ENCODE measurements around the gene ZNF469.

ZNF469 gene

DNA sequence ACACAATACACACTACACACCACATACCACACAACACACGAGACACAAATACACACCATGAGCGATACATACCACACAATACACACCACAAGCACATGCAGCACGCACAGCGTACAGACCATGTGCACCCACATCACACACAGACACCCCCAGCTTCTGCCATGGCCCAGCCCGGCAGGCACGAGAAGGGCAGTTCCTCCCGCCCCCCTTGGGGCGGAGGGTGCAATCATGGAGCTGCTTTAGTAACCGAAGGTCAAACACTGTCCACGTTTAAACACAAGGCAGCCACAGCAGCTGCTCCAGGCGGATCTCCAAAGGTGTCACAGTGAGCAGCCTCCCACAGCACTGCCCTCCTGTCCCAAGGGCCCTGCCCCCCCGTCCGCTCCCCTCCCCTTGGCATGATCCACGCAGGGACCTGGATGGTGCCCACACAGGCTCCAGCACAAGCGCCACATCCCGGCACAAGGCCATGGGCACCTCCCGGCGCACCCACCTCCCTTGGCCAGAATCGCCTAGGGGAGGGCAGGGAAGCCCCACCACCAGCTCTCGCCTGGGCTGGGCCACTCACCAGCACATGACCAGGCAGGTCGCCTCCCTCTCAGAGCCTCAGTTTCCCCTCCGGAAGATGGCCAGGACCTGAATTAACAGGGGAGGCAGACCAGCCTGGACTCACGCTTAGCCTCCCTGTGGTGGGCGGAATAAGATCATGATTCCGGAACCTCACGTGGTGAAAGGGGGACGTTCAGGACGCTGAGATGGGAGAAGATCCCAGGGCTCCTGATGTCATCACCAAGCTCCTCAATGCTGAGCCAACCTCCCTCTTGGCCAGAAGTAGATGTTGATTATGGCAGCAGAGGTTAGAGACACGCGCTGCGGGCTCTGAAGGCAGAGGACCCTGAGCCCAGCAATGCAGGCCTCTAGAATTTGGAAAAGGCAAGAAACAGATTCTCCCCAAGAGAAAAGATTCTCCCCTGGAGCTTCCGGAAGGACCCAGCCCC lies 32.6 kb upstream of the ZNF469 start:
- Histone ChIP-seq H3K9ac (ENCODE audit: low read length) (no peak overlapping the region), H3K36me3 (ENCODE audit: control insufficient read depth, low read depth, low read length) (no peaks in the 10 kb centered on the region), H3K27me3 (ENCODE audit: control insufficient read depth, insufficient read depth, low read length) (no peaks in the 10 kb centered on the region), H3K4me1 (ENCODE audit: control insufficient read depth, low read depth, low read length) (no peaks in the 10 kb centered on the region), H3K27ac (ENCODE audit: low read length) (no peak overlapping the region), H3K4me3 (ENCODE audit: low read length) (no peak overlapping the region), H3K9me3 (ENCODE audit: control insufficient read depth, low read depth, low read length) (no peaks in the 10 kb centered on the region)

DNA sequence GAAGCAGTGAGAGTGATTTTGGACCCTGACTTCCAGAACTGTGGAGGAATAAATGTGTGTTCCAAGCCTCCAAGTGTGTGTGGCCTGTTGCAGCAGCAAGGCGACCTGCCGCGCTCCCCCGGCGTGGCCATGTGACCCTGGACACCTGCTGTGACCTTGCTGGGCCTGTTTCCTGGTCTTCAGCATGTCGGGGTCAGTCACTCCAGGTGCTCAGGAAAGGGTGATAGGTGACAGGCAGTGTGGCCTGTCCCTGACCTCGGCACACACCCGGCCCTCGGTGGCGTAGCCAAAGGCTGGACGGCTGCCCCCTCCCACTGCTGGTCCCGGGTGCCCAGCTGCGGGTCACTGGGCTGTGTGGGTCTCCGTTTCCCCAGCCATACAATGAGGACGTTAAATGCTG lies 31.8 kb upstream of the ZNF469 start:
- H3K9me3 ChIP-seq (ENCODE audit: control insufficient read depth, low read depth, low read length): no peaks in the 10 kb centered on the region
- no peaks in the 10 kb centered on the region for H3K36me3 ChIP-seq (ENCODE audit: control insufficient read depth, low read depth, low read length)
- H3K27me3 ChIP-seq (ENCODE audit: control insufficient read depth, insufficient read depth, low read length): no peaks in the 10 kb centered on the region
- no peak overlapping the region for H3K4me3 ChIP-seq (ENCODE audit: low read length)
- no peaks in the 10 kb centered on the region for H3K4me1 ChIP-seq (ENCODE audit: control insufficient read depth, low read depth, low read length)
- H3K9ac ChIP-seq (ENCODE audit: low read length): no peak overlapping the region
- no peak overlapping the region for H3K27ac ChIP-seq (ENCODE audit: low read length)

DNA sequence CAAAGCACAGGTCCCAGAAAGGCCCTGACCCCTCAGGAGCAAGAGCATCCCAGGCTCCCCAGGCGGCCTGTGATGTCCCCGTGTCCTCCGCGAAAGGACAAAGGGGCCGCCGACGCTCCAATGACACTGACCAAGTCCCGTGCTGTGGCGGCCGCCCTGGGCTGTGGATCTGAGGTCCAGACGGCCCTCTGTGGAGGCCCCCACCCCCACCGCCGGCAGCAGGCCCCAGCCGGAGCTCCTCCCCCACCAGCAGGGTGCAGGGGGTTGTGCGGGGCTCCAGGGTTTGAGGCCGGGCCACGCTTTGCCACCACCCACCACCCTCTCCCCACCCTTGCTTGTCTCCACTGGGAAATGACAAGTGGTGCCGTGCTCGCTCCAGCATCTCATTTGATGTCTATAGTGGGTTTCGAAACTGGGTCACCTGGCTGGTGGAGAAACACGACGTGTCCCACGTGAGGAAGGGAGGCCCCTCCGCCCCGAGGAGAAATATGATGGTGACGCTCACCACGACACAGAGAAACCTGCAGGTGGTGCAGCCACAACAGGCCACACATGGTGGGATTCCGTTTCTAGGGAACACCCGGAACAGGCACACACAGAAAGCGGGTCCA lies 31.2 kb upstream of the ZNF469 start:
- Histone ChIP-seq H3K4me1 (ENCODE audit: control insufficient read depth, low read depth, low read length) (no peaks in the 10 kb centered on the region), H3K27me3 (ENCODE audit: control insufficient read depth, insufficient read depth, low read length) (no peaks in the 10 kb centered on the region), H3K27ac (ENCODE audit: low read length) (no peak overlapping the region), H3K4me3 (ENCODE audit: low read length) (no peak overlapping the region), H3K36me3 (ENCODE audit: control insufficient read depth, low read depth, low read length) (no peaks in the 10 kb centered on the region), H3K9me3 (ENCODE audit: control insufficient read depth, low read depth, low read length) (no peaks in the 10 kb centered on the region), H3K9ac (ENCODE audit: low read length) (no peak overlapping the region)

DNA sequence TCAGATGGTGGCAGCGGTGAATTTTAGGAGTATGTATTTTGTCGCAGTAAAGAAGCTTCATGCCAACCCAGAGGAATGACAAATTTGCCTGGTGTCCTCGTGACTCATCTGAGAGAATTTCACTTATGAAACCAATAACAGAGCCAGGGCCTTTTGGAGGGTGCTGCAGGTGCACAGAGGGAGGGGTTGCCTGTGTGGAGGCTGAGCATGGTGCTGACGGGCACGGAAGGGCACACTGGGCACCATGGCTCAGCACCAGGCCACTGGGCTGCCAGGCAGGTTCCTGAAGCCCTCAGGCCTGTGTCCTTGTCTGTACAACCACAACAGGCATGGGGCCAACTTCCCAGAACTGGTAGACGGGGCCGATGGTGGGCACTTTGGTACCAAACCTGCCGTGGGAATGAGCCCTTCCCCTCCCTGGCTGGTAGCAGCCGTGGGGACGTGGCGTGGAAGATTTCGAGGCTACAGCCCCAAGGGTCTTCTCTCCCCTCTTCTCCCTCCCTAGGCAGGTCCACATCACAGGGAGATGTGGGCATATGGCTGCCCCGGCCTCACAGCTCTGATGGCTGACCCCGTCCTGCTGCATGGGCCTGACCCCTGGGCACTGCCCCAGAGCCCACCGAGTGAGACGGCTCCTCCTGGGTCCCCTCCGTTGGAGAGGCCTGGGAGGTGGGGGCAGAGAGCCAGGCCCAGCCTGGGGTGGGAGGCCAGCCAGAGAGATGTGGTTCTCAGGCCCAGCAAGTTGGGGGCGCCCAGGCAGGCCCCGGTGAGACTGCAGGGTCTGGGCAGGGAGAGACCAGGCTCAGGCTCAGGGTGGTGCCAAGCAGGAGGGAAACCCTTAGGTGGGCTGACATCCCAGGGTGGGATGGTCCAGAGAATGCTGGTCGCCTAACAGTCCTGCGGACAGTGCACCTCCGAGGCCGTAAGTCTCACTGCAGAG lies 30.2 kb upstream of the ZNF469 start:
- Histone ChIP-seq H3K9ac (ENCODE audit: low read length) (no peak overlapping the region), H3K27ac (ENCODE audit: low read length) (no peak overlapping the region), H3K9me3 (ENCODE audit: control insufficient read depth, low read depth, low read length) (no peaks in the 10 kb centered on the region), H3K4me3 (ENCODE audit: low read length) (no peak overlapping the region), H3K27me3 (ENCODE audit: control insufficient read depth, insufficient read depth, low read length) (no peaks in the 10 kb centered on the region), H3K36me3 (ENCODE audit: control insufficient read depth, low read depth, low read length) (no peaks in the 10 kb centered on the region), H3K4me1 (ENCODE audit: control insufficient read depth, low read depth, low read length) (no peaks in the 10 kb centered on the region)

DNA sequence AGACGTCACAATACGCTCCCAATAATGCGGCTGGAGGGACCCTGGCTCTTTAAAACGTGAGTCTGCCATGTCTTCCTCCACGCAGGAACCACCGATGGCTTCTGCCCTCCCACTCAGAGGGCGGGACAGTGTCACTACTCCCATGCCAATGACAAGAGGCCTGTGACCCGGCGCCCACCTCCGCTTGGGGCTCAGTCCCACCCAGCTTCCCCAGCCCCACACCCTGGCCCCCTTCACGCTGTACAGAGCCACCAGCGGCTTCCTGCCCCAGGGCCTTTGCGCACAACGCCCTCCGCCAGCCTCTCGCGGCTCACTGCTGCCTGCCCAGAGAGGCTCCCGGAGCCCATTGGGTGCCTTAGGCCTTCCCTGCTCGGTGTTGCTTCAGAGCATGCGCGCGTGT lies 29.5 kb upstream of the ZNF469 start:
- Histone ChIP-seq H3K27ac (ENCODE audit: low read length) (no peak overlapping the region), H3K9ac (ENCODE audit: low read length) (no peak overlapping the region), H3K4me1 (ENCODE audit: control insufficient read depth, low read depth, low read length) (no peaks in the 10 kb centered on the region), H3K27me3 (ENCODE audit: control insufficient read depth, insufficient read depth, low read length) (no peaks in the 10 kb centered on the region), H3K4me3 (ENCODE audit: low read length) (no peak overlapping the region), H3K36me3 (ENCODE audit: control insufficient read depth, low read depth, low read length) (no peaks in the 10 kb centered on the region), H3K9me3 (ENCODE audit: control insufficient read depth, low read depth, low read length) (no peaks in the 10 kb centered on the region)

- no peaks in the 10 kb centered on the region for H3K4me1 ChIP-seq (ENCODE audit: control insufficient read depth, low read depth, low read length)
- no peak overlapping the region for H3K27ac ChIP-seq (ENCODE audit: low read length)
- H3K4me3 ChIP-seq (ENCODE audit: low read length): no peak overlapping the region
- H3K27me3 ChIP-seq (ENCODE audit: control insufficient read depth, insufficient read depth, low read length): no peaks in the 10 kb centered on the region
- no peaks in the 10 kb centered on the region for H3K36me3 ChIP-seq (ENCODE audit: control insufficient read depth, low read depth, low read length)
- no peak overlapping the region for H3K9ac ChIP-seq (ENCODE audit: low read length)
- no peaks in the 10 kb centered on the region for H3K9me3 ChIP-seq (ENCODE audit: control insufficient read depth, low read depth, low read length)
Measured at GRCh38 chr16:88353691-88354090, 29.1 kb upstream of the ZNF469 start.

DNA sequence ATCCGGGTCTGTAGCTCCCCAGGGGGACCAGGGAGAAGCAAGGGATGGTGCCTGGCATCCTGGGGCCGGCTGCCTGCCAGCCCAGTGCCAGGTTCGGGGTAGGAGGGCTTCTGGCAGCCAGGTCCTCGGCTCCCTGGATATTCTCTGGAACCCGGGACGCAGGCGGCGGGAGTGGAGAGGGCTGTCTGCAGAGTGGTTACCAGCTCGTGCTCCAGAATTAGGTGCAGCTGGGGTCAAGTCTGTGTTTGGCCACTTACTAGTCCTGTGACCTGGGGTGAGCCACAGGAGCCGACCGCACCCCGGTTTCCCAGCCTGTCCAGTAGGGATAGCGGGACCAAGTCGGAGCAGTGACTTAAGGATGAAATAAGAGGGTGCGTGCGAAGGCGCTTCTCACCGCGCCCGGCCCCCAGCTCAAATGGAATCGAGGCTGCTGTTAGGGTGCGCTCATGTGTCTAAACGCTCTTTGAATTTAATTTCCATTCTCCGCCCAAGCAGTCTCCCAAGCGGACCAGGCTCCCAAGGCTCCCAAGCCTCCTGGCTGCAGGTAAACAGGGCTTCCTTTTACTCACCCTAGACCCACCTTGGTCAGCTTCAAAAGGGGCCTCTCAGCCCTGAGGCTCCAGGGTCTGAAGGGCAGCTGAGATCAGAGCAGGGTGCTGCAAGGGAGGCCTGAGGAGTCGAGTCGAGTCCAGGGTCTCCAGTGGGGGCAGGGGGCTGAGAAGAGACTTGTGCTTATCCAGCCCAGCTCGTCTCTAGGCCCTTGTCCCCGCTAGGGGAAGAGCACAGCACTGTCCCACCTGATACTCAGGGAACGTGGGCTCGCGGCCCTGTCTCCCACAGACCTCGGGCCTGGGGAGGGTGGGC lies 28.3 kb upstream of the ZNF469 start:
- Histone ChIP-seq H3K27ac (ENCODE audit: low read length) (no peak overlapping the region), H3K9ac (ENCODE audit: low read length) (no peak overlapping the region), H3K27me3 (ENCODE audit: control insufficient read depth, insufficient read depth, low read length) (no peaks in the 10 kb centered on the region), H3K36me3 (ENCODE audit: control insufficient read depth, low read depth, low read length) (no peaks in the 10 kb centered on the region), H3K4me3 (ENCODE audit: low read length) (no peak overlapping the region), H3K4me1 (ENCODE audit: control insufficient read depth, low read depth, low read length) (no peaks in the 10 kb centered on the region), H3K9me3 (ENCODE audit: control insufficient read depth, low read depth, low read length) (no peaks in the 10 kb centered on the region)

DNA sequence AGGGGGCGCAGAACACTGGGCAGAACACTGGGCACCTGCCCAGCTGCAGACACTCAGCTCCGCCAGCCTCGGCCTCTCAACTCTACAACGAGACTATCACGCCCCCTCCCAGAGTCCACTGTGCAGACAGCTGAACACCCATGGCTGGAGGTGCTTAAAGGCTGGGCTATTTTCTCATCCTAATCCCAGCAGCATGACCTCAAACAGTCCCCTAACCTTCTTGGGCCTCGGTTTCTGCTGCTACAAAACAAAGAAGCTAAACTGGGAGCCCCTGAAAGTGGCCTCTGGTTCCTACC lies 27.7 kb upstream of the ZNF469 start:
- no peak overlapping the region for H3K4me3 ChIP-seq (ENCODE audit: low read length)

DNA sequence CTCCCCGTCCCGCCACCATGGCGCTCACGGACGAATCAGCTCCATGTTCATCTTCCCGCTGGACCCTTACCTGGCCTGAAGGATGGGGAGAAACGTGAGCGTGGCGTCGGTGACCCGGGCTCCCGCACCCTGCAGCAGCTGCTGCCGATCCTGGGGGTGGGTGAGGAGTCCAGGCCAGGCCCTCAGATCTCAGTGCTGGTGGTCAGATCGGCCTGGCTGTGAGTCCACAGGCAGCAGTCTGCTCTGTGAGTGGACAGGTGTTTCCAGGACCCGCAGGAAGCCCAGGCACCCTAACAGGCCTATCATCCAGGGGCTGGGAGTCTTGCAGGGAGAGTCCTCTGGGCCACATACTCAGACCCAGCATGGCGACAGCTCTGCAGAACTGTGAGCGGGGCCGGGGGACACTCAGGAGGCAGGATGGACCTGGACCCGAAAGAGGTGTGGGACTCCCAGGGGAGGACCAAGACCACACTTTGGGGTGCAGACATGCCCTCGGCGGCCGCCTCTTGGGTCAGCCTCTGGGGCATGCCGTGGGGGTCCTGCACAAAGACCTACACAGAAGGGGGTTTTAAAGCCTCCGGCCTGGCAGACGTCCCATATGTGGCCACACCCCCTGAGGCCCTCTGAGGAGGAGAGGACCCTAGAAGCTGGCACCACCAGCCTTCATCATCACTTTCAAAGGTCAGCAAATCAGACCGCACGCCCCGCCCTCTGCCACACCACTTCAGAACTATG lies 27.2 kb upstream of the ZNF469 start:
- Histone ChIP-seq H3K27me3 (ENCODE audit: control insufficient read depth, insufficient read depth, low read length) (no peaks in the 10 kb centered on the region), H3K27ac (ENCODE audit: low read length) (no peak overlapping the region), H3K9ac (ENCODE audit: low read length) (no peak overlapping the region), H3K4me1 (ENCODE audit: control insufficient read depth, low read depth, low read length) (no peaks in the 10 kb centered on the region), H3K9me3 (ENCODE audit: control insufficient read depth, low read depth, low read length) (no peaks in the 10 kb centered on the region), H3K4me3 (ENCODE audit: low read length) (no peak overlapping the region), H3K36me3 (ENCODE audit: control insufficient read depth, low read depth, low read length) (no peaks in the 10 kb centered on the region)

More for the DNA sequence above, 27.7 kb upstream of the ZNF469 start:
- Histone ChIP-seq H3K27me3 (ENCODE audit: control insufficient read depth, insufficient read depth, low read length) (no peaks in the 10 kb centered on the region), H3K9me3 (ENCODE audit: control insufficient read depth, low read depth, low read length) (no peaks in the 10 kb centered on the region), H3K4me1 (ENCODE audit: control insufficient read depth, low read depth, low read length) (no peaks in the 10 kb centered on the region), H3K27ac (ENCODE audit: low read length) (no peak overlapping the region), H3K36me3 (ENCODE audit: control insufficient read depth, low read depth, low read length) (no peaks in the 10 kb centered on the region), H3K9ac (ENCODE audit: low read length) (no peak overlapping the region)

DNA sequence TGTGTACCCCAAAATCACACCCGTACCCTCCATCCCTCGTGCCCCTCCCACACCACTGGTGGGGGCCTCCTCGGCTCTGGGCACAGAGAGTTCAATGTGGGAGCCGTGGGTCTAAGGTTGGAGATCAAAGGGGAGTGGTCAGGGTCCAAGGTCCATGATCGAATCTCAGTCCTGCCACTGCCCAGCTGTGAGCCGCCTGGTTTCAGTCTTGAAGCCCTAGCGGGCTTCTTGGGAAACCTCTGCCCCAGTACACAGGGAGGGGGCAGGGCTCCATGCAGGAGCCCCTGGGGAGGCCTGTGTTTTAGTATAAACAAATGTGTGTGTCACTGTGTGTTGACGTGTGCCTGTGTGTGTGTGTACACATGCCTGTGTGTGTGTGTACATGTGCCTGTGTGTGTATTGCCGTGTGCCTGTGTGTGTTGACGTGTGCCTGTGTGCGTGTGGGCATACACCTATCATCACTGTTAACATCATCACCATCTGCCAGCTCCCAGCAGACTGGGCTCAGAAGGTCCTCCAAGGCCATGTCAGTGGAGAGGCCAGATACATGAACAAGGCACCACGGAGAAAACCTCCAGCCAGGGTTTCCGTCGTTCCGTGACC lies 26.5 kb upstream of the ZNF469 start:
- Histone ChIP-seq H3K9me3 (ENCODE audit: control insufficient read depth, low read depth, low read length) (no peaks in the 10 kb centered on the region), H3K27me3 (ENCODE audit: control insufficient read depth, insufficient read depth, low read length) (no peaks in the 10 kb centered on the region), H3K4me3 (ENCODE audit: low read length) (no peak overlapping the region), H3K9ac (ENCODE audit: low read length) (no peak overlapping the region), H3K27ac (ENCODE audit: low read length) (no peak overlapping the region), H3K4me1 (ENCODE audit: control insufficient read depth, low read depth, low read length) (no peaks in the 10 kb centered on the region), H3K36me3 (ENCODE audit: control insufficient read depth, low read depth, low read length) (no peaks in the 10 kb centered on the region)

Data from iPS-18a (cell line).